ENCODE measurements around the gene USP19.

The USP19 gene

DNA sequence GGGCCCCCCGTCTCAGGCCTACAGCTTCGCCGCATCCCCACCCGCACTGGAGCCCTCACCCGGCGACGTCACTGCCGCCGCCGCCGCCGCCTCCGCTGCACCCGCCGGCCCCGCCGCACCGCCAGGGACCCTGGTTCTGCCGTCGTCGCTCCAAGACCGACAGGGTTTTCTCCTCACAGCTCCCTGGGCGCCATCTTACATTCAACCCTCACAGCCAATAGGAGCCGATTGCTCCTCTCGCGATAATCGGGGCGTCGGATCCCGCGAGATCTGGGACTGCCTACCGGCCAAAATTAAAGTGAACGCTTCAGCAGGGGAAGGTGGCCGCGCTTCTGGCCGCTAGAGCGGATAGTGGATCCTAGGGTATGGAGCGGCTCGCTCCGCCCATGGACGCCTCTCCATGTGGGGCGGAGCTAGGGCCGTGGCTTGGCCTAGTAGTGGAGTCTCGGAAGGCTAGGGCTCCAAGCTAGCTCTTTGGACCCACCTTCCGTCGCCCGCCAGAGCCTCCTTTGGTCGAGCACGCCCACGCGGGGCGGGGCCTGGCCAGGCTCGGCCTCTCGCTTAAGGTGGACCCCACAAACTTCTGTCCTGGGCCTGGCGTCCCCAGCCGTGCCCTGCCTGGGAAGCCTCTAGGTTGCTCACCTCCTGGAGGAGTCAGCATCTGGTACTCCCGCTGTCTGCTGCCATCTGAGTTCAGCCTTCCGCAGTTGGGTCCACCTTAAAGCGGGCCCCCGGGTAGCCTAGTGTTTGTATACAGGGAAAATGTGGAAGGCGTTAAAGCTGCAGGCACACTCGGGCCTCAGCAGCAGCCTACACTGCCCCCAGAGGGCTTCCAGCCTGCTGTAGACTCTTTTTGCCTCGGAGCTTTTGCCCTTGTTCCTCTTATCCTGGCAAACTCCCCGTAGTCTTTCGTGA is 26.5 kb downstream of the USP19 start, which contains the start of gene QRICH1:
Gene QRICH1 (minus strand): TSS at position 219 of the 915 bp plus-strand sequence. CDS start 17,054 bp downstream, outside the sequence.
- peak within 1 kb of the TSS; percentile 100 for H3K27ac ChIP-seq (replicated peaks; ENCODE audit: low read length)
- peaks cover 3% of the 10 kb centered on the region for H3K79me1 ChIP-seq (ENCODE audit: low read depth, low read length)
- no peaks in the 10 kb centered on the region for H3K27me3 ChIP-seq (ENCODE audit: control insufficient read depth in 3 of 3, insufficient read depth in 3 of 3, low read depth in 1 of 3, low read length in 3 of 3)
- WGBS, 2 donors (ENCODE audit: extremely low coverage in 2 of 2, insufficient read length in 2 of 2, insufficient replicate concordance in 1 of 2), result no CpG with 5 or more reads among the region's 65 CpGs
- H3K36me3 ChIP-seq (replicated peaks in 1 of 2; ENCODE audit: control insufficient read depth in 2 of 2, insufficient read depth in 2 of 2, low read length in 2 of 2), result peaks cover 20 to 57% of the 10 kb centered on the region in 2 donors
- peak within 1 kb of the TSS; percentile 99 for H3K14ac ChIP-seq (ENCODE audit: low read length)
- H2BK15ac ChIP-seq (ENCODE audit: low read length), result peak within 1 kb of the TSS; percentile 67
- peak within 1 kb of the TSS; percentile 94 for H3K4ac ChIP-seq (ENCODE audit: low read length)
- H3K9ac ChIP-seq (ENCODE audit: low read depth, low read length, poor library complexity), result peak within 1 kb of the TSS; percentile 100
- peaks cover 2 to 7% of the 10 kb centered on the region in 2 donors for H3K4me1 ChIP-seq (ENCODE audit: control insufficient read depth in 2 of 2, insufficient read depth in 1 of 2, low read depth in 1 of 2, low read length in 2 of 2)
- peak within 1 kb of the TSS; percentile 73 for H2BK12ac ChIP-seq (ENCODE audit: low read length)
- H2AK5ac ChIP-seq (ENCODE audit: low read depth, low read length), result peak within 1 kb of the TSS; percentile 91
- peak within 1 kb of the TSS; percentile 80 to 89 for H3K4me3 ChIP-seq (ENCODE audit: low read length in 2 of 2)
- no peak within 1 kb of the TSS for H4K91ac ChIP-seq (ENCODE audit: low read depth, low read length, poor library complexity)
- DNase-seq (ENCODE audit: low spot score), result peak; percentile 99
- H4K8ac ChIP-seq (ENCODE audit: low read depth, low read length), result peak within 1 kb of the TSS; percentile 10
- peak within 1 kb of the TSS; percentile 83 for H3K4me2 ChIP-seq (ENCODE audit: insufficient read depth, low read length, poor library complexity, severe bottlenecking)
- peak within 1 kb of the TSS; percentile 90 for H2AFZ ChIP-seq (ENCODE audit: low read length)
- peak within 1 kb of the TSS; percentile 100 for H3K18ac ChIP-seq (ENCODE audit: low read length)
- H2BK5ac ChIP-seq (ENCODE audit: low read length), result peak within 1 kb of the TSS; percentile 97
- H3K9me3 ChIP-seq (replicated peaks in 1 of 2; ENCODE audit: control insufficient read depth in 2 of 2, insufficient read depth in 1 of 2, low read depth in 1 of 2, low read length in 2 of 2), result no peaks in the 10 kb centered on the region
- H3K23ac ChIP-seq (ENCODE audit: low read depth, low read length, poor library complexity), result peak within 1 kb of the TSS; percentile 100
- H2BK120ac ChIP-seq (ENCODE audit: low read depth, low read length), result no peak within 1 kb of the TSS

GRCh38 chr3:49092938-49093852 is 27.4 kb downstream of the USP19 start:
- Histone ChIP-seq H3K9me3 (replicated peaks in 1 of 2; ENCODE audit: control insufficient read depth in 2 of 2, insufficient read depth in 1 of 2, low read depth in 1 of 2, low read length in 2 of 2) (no peaks in the 10 kb centered on the region), H2AFZ (ENCODE audit: low read length) (peak overlapping the region; percentile 90), H2BK120ac (ENCODE audit: low read depth, low read length) (no peak overlapping the region), H3K27me3 (ENCODE audit: control insufficient read depth in 3 of 3, insufficient read depth in 3 of 3, low read depth in 1 of 3, low read length in 3 of 3) (no peaks in the 10 kb centered on the region), H3K27ac (replicated peaks; ENCODE audit: low read length) (peak overlapping the region; percentile 100), H3K4me2 (ENCODE audit: insufficient read depth, low read length, poor library complexity, severe bottlenecking) (peak overlapping the region; percentile 83), H2BK15ac (ENCODE audit: low read length) (no peak overlapping the region), H3K4me1 (ENCODE audit: control insufficient read depth in 2 of 2, insufficient read depth in 1 of 2, low read depth in 1 of 2, low read length in 2 of 2) (peaks cover 2 to 7% of the 10 kb centered on the region in 2 donors), H4K91ac (ENCODE audit: low read depth, low read length, poor library complexity) (no peak overlapping the region), H3K4ac (ENCODE audit: low read length) (peak overlapping the region; percentile 94), H4K8ac (ENCODE audit: low read depth, low read length) (peak overlapping the region; percentile 10), H3K14ac (ENCODE audit: low read length) (peak overlapping the region; percentile 99), H2BK5ac (ENCODE audit: low read length) (peak overlapping the region; percentile 97), H3K23ac (ENCODE audit: low read depth, low read length, poor library complexity) (peak overlapping the region; percentile 100), H3K79me1 (ENCODE audit: low read depth, low read length) (peaks cover 3% of the 10 kb centered on the region), H2AK5ac (ENCODE audit: low read depth, low read length) (peak overlapping the region; percentile 91), H3K18ac (ENCODE audit: low read length) (peak overlapping the region; percentile 100), H3K9ac (ENCODE audit: low read depth, low read length, poor library complexity) (peak overlapping the region; percentile 100), H2BK12ac (ENCODE audit: low read length) (no peak overlapping the region), H3K36me3 (replicated peaks in 1 of 2; ENCODE audit: control insufficient read depth in 2 of 2, insufficient read depth in 2 of 2, low read length in 2 of 2) (peaks cover 11 to 57% of the 10 kb centered on the region in 2 donors), H3K4me3 (ENCODE audit: low read length in 2 of 2) (peak overlapping the region; percentile 80 to 89)
- peak; percentile 89 for DNase-seq (ENCODE audit: low spot score)
- WGBS, 2 donors (ENCODE audit: extremely low coverage in 2 of 2, insufficient read length in 2 of 2, insufficient replicate concordance in 1 of 2), result no CpG with 5 or more reads among the region's 86 CpGs

DNA sequence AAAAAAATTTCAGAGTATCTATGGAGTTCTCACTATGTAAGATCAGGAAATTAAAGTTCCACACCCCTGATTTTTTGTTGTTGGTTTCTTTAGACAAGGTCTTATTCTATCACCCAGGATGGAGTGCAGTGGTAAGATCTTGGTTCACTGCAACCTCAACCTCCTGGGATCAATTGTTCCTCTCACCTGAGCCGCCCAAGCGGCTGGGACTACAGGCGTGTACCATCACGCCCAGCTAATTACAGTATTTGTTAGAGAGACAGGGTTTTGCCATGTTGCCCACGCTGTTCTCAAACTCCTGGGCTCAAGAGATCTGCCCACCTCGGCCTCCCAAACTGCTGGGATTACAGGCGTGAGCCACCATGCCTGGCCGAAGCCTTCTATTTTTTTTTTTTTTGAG is 39.2 kb downstream of the USP19 start:
- Histone ChIP-seq H2BK12ac (ENCODE audit: low read length) (no peak overlapping the region), H2AFZ (ENCODE audit: low read length) (no peak overlapping the region), H3K27me3 (ENCODE audit: control insufficient read depth in 3 of 3, insufficient read depth in 3 of 3, low read depth in 1 of 3, low read length in 3 of 3) (no peaks in the 10 kb centered on the region), H2BK5ac (ENCODE audit: low read length) (no peak overlapping the region), H3K9ac (ENCODE audit: low read depth, low read length, poor library complexity) (no peak overlapping the region), H2BK120ac (ENCODE audit: low read depth, low read length) (no peak overlapping the region), H3K36me3 (replicated peaks in 1 of 2; ENCODE audit: control insufficient read depth in 2 of 2, insufficient read depth in 2 of 2, low read length in 2 of 2) (peaks cover 12 to 60% of the 10 kb centered on the region in 2 donors), H3K4me2 (ENCODE audit: insufficient read depth, low read length, poor library complexity, severe bottlenecking) (no peak overlapping the region), H3K4me1 (ENCODE audit: control insufficient read depth in 2 of 2, insufficient read depth in 1 of 2, low read depth in 1 of 2, low read length in 2 of 2) (no peaks in the 10 kb centered on the region), H3K79me1 (ENCODE audit: low read depth, low read length) (peaks cover 7% of the 10 kb centered on the region), H3K23ac (ENCODE audit: low read depth, low read length, poor library complexity) (no peak overlapping the region), H2AK5ac (ENCODE audit: low read depth, low read length) (no peak overlapping the region), H3K27ac (replicated peaks; ENCODE audit: low read length) (no peak overlapping the region), H3K14ac (ENCODE audit: low read length) (no peak overlapping the region), H4K91ac (ENCODE audit: low read depth, low read length, poor library complexity) (no peak overlapping the region), H4K8ac (ENCODE audit: low read depth, low read length) (no peak overlapping the region), H3K9me3 (replicated peaks in 1 of 2; ENCODE audit: control insufficient read depth in 2 of 2, insufficient read depth in 1 of 2, low read depth in 1 of 2, low read length in 2 of 2) (peaks cover under 1 to 5% of the 10 kb centered on the region in 2 donors), H2BK15ac (ENCODE audit: low read length) (no peak overlapping the region), H3K4ac (ENCODE audit: low read length) (no peak overlapping the region), H3K18ac (ENCODE audit: low read length) (no peak overlapping the region), H3K4me3 (ENCODE audit: low read length in 2 of 2) (no peak overlapping the region)
- no CpG with 5 or more reads among the region's 8 CpGs for WGBS, 2 donors (ENCODE audit: extremely low coverage in 2 of 2, insufficient read length in 2 of 2, insufficient replicate concordance in 1 of 2)
- no peak for DNase-seq (ENCODE audit: low spot score)
